Right forelimb (tissue), 1 donor: ENCODE data around the gene FAM78B.

Source experiments
- DNase-seq: peaks from one replicate; pipeline ENCODE4 v3.0.0-alpha.2; 2018

FAM78B gene

DNA sequence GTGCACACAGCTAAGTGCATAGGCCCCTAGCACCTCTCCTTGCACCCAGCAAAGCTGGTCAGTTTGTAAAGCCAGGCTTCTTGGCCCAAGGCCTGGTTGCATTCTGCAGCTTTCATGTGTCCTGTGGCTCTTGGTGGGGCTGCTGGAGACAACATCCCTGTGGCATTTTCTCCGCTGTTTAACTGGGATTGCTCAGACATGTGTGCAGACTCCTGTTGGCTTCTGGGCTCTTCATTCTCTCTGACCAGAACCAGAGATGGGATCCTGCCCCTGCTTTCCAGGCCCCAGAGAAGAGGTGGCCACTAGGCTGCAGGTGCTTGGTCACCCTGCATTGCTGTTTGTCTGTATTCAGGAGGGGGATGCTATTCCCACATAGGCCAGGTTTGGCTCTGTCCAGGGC is 50.8 kb downstream of the FAM78B start:
- no peak for DNase-seq

DNA sequence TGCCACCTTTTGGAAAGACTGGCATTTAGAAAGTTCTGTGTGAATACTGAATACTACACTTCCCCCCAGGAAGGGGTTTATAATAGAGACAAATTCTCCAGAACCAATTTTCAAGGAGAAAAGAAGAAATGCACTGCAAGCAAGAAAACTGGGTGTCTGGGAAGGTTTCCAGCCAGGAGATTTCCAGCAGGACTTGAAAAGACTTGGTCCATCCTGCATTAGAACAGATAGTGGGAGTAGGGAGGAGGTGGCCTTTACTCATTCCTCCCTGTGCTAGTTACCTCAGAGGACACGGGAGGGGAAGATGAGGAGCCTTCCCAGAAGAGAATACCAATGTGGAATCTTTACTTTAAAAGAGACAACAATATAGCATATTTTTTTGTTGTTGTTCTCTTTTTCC is 52.4 kb downstream of the FAM78B start:
- no peak for DNase-seq

DNA sequence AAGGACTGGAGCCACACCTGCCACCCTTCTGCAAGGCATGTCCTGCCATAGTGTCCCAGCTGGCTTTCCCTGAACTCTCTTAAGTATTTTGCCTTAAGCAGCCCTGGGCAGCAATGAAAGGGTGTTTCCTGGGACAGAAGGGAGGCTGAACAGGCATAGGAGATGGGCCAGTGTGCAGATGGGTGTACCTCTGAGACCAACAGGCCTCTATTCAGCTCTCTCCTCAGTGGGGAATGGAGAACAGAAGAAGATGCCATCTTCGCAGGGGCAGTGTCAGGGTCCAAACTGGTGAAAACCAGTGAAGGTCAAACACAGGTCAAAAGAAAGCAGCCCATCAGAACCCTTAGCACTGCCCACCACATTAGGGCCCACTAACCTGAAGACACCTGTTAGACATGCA is 53.2 kb downstream of the FAM78B start:
- no peak for DNase-seq

DNA sequence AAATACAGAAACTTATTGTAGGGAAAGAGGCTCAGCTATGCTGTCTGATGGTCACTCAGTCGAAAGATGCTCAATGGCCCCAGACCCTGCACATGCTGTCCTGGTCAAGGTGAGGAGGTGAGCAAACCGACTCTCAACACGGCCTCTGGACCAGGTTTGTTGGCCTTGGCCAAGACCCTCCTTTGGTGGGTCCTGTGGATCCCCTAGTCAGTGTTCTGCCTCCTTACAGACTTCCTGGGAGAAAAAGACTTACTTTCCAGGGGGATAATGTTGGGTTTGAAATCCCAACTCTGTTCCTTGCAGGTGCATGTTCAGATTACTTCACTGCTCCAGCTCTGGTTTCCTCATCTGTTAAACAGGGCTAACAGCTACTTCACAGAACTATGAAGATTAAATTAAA is 53.8 kb downstream of the FAM78B start:
- no peak for DNase-seq

DNA sequence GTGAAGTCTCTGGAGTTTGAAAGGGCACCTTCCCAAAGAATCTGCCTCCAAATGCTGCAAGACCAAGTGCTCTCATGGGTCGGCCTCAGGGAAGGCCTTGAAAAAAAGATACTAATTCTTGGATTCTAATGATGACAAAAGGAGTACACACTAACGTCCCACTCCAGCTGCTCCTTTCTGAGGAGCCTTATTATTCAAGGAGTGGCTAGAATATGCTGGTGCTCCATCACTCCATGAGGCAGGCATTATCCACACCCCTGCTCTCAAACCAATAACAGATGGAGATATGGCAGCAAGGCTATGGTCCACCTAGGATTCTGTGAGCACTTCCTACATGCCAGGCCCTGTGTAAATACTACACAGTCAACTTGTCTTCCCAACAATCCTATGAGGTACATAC is 54.4 kb downstream of the FAM78B start:
- no peak for DNase-seq

DNA sequence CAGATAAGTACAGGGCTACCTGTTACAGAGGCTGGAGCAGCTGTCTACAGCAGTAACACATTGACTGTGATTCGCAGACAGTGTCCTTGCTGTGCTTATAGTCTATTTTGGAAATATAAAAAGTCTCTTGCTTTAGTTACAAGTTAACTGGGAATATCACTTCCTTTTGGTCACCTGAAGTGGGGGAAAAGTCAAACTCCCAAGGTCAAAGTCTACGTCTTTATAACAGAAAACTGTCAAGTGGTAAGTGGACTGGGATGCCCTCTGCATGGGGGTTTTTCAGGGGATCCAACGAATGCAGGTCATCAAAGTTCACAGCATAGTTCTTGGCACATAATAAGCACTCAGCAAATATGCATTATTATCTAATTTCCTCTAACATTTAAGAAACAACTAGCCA is 55.4 kb downstream of the FAM78B start:
- no peak for DNase-seq

DNA sequence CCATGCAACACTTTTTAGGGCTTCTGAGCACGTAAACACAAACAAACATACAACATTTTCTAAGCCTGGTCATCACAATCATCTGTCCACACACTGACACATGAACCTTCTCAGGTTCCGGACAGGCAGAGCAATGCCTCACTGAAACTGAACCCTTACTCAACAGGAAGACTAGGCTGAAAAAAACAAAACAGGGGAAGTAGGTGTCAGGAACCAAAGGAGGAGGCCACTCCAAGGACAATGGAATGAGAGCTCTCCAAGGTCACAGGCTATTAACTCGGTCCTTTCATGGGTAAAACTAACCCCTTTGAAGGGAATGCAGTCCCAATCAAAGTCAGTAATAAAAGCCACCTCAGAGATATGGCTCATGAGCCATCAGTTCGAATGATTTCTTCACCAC is 76.6 kb downstream of the FAM78B start:
- no peak for DNase-seq

DNA sequence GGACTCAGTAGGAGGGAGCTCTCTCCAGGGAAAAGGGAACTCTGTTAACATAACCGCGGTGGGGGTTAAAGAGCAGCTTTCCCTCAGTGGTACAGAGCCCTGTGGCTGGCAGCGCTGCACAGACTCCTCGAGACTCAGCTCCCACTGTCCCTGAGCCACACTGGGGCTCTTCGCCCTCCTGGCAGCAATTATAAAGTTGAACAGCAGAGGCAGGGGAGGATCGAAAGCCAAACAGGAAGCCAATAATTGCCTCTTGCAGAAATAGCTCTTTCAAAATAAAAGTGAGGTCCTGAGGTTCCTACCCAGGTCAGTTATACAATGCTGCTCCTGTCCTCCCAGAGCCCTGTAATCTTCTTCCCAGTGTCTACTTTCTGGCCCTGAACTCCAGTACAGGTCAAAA is 77.0 kb downstream of the FAM78B start:
- no peak for DNase-seq

DNA sequence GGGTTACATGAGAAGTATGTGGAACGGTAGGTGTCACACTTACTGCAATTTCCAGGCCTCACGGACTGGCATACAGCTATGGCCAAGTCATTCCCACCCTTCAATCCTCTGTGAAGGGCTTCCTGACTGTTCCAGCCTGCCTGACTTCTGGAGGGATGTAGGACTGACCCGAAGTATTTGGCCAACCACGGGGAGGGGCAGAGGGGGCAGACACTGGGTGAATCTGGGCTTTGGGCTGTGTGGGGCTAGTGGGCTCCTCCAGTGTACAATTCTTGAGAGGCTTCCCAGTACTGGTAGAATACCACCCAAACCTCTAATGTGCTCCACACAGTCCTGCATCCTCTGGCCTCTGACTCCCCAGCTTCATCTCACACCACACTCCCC is 78.2 kb downstream of the FAM78B start:
- no peak for DNase-seq

DNA sequence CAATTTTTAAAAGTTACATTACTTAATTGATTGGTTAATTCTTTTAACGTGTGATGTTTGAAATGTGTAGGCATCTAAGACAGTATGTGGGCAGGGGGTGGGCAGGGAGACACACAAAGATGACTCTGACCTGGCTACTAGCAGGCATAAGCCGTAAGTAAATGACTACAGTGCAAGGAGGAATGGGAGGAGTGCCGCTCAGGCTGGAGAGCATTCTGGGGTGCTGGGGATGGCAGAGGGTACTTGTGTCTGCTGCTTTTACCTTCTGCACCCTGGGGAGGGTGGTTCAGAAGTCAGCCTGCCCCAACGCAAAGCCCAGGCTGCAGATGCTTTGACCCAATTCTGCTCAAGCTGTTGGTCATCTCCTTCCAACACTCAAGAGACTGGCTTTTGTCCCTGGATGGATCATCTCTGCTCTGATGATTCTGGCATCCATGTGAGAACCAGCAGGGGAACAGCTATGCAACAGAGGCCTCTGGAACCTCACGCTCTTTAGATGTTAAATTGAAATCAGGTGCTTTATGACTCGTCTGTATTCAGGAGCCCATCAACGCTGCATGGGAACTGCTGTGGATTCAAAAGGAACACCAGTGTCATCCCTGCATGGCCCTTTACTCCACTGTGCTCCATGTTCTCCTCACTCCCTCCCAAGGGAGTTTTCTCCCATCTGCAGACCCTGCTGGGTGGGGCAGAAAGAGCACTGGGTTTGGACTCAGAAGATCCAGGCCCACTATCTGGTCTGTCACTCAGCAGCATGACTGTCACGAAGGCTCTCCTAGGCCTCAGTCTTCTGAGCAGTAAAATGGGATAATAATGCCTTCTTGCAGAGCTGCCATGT is 78.8 kb downstream of the FAM78B start:
- no peak for DNase-seq

DNA sequence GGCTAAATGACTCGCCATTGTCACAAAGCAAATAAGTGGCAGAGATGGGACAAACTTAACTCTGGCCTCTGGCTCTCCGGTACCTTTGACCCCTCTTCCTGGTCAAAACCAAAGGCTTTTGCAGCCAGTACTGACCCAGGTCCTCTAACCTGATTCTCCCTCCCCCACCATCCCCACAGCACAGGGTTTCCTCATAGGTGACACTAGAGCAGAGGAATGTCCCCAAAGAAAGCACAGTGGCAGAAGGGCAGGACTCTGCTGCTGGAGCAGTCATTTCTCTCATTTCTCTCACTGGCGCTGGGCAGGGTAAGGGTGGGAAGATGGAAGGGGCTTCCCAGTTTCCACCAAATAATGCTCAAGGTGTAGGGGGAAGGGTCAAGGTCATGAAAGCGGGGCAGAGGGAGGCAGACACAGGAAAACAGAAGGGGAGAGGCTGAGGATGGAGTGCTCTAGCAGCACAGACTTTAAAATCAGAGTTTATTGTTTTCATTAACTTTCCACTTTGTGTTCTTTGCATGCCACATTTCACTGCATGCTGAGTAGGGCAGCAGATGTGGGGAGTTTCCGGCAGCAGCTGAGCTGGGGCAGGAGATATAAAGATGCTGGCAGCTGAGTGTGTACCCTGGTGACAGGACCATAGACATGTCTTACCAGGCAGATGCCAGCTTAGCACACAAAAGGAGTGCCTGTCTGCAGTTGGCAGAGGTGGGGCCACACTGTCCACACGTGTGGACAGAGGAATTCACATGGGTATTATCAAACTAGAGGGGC is 80.5 kb downstream of the FAM78B start:
- no peak for DNase-seq

DNA sequence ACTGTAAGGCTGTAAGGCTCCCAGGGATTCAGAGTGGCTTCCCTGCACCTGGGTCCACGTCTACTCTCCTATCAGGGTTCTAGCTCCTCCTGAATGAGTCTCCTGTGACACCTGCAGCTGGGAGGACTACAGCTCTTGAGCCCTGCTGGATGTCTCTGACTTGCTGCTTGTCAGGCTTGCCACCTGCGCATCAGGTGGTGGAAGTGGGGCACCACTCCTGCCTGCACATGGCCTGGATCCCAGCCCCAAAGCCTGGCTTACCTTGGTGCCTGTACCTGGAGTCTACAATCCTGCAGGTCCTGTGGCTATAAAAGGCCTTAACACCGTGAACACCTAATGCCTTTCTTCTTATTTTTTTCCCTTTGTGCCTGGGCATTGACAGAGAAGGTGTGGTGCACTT is 82.2 kb downstream of the FAM78B start:
- DNase-seq, result no peak

DNA sequence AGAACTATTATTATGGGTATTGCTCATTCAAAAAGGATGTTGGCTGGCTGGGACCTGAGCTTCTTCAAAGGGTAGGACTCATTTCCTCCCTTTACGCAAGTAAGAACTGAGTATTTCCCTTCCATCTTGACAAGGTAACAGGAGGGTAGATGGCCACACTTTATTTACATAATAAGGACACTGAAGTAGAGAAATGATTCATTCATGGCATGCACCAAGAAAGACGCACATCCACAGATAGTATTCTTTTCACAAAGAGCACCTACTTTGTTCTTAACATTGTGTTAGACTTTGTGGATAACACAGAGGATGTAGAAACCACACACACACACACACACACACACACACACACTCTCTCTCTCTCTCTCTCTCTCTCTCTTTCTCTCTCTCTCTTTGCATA is 82.9 kb downstream of the FAM78B start:
- no peak for DNase-seq

DNA sequence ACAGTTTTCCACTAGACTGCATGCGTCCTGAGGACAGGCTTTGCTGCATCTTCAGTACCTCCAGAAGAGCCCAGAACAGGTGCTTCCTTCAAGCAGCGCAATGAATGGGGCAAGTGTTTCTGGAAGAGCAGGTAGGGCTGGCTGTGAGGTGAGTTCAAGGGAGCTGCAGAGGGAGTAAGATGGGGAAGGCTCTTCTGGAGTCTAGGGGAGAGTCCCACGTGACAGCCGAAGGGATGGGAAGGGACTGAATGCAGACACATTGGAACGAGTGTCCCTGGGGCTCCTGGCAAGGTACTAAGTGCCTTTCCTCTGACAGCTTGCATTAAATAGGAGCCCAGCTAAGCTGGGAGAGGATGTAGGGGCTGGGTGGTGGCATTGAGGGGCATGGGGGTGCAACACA is 84.2 kb downstream of the FAM78B start:
- no peak for DNase-seq

DNA sequence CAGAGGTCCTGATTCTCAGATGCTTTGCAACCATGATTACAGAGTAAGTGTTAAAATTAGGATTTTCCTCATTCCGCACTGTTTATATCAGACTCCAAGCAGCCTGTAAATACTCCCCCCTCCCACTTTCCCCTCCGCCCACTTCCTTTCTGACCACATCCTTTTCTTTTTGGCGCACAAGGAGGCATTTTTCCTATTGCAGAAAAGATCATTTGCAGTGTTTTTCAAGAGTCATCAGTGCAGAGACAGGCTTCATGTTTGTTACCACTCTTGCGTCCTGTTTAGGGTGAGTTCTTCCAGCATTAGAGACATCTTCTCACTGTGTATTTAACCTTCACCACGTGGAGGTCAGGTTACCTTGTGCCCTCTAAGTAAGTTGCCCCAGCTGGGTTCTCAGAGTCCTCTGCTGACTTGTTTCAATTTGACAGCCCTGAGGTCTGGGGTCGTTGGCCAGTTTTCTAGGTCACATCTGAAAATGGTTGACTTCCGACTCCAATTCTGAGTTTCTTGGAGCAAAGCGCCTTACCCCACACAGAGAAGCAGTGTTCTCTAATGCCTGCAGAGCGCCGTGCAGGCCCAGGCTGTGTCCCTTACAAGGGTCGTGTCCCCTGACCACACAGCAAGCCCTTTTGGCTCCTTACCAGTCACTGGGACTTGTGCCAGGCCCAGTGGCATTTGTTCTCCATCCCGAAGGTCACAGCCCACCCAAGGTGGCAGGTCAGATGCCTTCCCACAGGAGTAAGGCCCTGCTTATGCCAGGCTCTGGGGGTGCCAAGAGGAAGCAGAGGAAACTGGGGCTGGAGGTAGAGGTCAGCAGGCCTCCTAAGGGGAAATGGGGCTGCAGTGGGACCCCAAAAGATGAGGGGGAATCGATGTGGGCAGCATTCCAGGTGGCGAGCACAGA is 85.6 kb downstream of the FAM78B start:
- DNase-seq, result peak; percentile 54

DNA sequence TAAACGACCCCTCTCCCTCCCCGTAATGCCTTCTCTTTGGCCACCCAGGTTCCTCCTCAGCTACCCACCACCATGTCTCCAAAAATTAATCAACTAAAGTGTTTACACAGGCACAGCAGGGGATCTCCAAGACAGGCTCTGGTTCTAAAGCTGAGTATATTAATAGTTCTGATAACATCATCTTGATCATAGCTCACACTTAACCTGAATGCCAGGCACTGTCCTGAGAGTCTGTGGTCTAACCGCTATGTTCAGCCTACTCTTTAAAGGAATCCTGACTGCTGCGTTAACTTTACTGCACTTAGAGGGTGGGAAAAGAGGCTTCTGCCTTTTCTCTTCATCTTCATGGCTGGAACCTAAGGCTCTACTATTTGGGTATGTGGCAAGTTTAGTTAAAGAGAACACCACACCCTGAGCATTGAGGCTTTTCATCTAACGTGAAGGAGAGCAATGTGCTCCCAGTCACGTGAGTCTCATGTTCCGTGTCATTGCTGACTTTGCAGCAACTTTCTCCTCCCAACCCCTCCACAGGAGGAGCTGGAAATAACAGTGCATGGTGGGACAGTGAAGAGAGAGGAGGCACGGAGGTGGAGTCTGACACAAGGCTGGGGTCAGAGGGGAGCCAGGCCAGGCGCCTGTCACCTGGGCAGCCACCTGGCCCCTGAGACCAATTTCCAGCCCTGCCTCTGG is 86.4 kb downstream of the FAM78B start:
- DNase-seq, result no peak

DNA sequence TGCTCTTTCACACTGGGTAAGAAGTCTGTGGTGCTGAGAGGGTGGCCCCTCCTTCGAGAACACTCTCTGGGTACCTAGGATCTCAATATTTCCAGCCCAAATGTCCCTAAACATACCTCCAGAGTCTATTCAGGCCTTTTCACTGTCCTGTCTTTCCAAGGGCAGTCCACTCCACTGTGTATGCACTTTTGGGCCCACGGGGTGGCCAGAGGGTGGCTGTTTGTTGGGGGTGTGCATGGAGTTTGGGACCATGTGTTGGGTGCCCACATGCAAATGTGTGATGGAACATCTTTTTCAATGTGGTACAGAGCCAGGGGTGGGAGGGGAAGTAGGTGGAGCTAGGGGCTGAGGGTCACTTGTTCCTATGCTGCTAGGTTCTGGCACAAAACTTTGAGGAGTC is 87.5 kb downstream of the FAM78B start:
- no peak for DNase-seq

DNA sequence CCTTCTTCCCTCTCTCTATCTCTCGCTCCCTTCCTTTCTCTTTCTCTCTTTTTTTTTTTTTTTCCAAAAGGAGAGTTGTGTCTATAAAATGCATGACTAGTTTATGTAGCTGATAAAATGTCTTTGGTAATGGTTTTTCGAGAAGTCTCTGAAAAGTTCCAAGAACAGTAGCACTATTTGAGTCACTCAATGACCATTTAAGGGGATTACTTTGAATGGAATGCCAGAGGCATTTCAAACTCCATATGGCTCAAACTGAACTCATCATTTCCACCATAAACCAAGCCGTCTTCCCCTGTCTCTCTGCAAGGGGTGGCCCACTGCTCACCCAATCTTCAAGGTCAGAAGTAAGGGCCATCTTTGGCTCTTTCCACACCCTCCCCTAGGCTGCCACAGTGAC is 93.3 kb downstream of the FAM78B start:
- DNase-seq, result no peak

DNA sequence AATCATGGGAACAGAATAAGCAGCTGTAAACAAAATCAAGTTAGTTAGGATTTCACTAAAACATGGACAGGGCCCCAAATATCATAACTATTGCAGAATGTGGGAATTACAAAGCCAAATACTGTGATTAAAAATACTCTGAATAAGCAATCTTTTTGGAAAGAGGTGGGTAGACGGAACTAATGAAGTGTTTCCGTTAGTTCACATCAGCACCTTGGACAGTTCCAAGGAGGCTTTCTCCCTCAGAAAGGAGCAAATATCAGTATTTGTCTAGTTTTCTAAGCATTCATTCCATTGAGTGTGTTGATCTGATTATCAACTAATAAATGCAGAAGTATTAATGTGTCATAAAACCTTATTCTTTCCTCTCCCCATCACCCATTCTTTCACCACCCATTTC is 97.4 kb downstream of the FAM78B start:
- no peak for DNase-seq

DNA sequence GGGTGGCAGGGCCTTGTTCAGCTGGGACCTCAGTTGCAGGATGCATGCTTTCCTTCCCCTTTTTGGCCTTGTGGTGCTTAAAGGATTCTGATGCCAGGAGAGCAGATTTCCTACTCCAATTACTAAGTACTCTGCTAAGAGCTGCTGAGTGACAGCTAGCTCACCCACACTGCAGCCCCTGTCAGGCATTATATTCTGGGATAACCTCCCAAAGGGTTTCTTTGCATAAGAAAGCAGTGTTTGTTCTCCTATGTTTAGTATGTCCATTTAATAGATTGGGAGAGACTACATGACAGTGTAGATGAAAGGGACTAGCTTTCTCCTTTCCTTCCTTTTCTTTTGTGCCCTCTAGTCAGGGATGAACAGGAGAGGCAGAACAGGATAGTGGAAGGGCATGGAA is 100.7 kb downstream of the FAM78B start:
- no peak for DNase-seq

DNA sequence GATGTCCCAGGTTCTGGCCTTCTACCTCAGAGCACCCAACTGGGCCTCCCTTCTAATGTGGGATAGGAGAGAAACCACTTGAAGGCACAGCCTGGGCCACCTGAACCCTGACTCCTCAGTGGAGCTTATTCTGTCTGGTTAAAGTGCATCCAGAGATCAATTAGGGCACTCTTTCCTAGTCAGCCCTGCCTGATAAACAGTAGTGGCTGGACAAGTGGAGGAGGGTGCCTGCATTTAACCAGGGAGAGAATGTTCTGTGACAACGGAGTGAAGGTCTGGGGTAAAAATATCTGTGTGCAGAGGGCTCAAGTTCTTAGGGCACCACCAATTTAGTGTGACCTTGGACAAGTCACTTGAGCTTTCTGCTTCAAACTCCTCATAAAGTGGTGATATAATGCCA is 101.8 kb downstream of the FAM78B start:
- DNase-seq, result no peak

DNA sequence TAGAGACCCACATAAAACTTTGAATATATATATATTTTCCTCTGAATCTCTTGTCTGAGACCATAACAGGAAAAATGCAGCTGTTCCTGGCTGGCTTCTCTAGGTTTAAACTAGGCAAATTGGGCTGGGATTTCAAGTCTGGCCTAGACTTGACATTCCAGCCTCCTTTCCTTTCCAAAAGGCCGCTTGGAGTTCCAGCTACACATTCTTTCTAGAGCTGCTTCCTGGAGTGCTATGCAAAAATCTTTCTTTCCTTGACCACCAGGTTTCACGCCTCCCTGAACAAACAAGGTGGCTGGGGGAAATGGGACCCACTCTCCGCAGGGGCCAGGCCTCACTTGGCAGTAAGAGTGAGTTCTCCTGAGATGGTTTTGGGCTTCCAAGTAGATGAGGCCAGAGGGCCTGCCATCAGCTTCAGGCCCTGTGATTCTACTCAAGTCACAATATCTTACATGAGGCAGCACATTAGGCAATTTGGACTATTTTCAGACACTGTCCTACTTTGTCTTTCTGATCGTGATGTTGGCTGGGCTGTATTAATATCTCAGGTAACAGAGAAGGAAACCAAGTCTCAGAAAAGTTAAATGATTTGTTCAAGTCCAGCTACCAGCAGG is 102.4 kb downstream of the FAM78B start:
- DNase-seq, result peak; percentile 59
